Measurements from ENCODE around the gene SOAT1.
A peak's percentile ranks its signal among the peaks of the same experiment; 100 is the strongest.
"Not testable (repeated sequence)": the region's sequence is repeated elsewhere in the genome, so short reads cannot be mapped to it uniquely, and the experiment has no call there.

SOAT1 gene

GRCh38 chr1:179353546-179353945, 59.9 kb downstream of the SOAT1 start:
- no peak for DNase-seq (ENCODE audit: low spot score)

GRCh38 chr1:179361631-179362030, 68.0 kb downstream of the SOAT1 start:
- not testable (repeated sequence) for DNase-seq (ENCODE audit: low spot score)

GRCh38 chr1:179365342-179366092, 71.9 kb downstream of the SOAT1 start, which contains the start of gene AXDND1:
Gene AXDND1, plus strand, starts transcription at chr1:179365971. Its CDS starts 539 bp downstream, at chr1:179366510.
- peak; percentile 81 for DNase-seq (ENCODE audit: low spot score)

- no peak for DNase-seq (ENCODE audit: low spot score)
Observed at GRCh38 chr1:179366093-179366800, 72.7 kb downstream of the SOAT1 start.

GRCh38 chr1:179369751-179370341, 76.2 kb downstream of the SOAT1 start:
- peak; percentile 80 for DNase-seq (ENCODE audit: low spot score)

GRCh38 chr1:179372160-179372559, 78.6 kb downstream of the SOAT1 start:
- DNase-seq (ENCODE audit: low spot score): no peak

GRCh38 chr1:179376223-179376622, 82.6 kb downstream of the SOAT1 start:
- no peak for DNase-seq (ENCODE audit: low spot score)

GRCh38 chr1:179380299-179380698, 86.7 kb downstream of the SOAT1 start:
- DNase-seq (ENCODE audit: low spot score): no peak

- no peak for DNase-seq (ENCODE audit: low spot score)
Observed at GRCh38 chr1:179384027-179384426, 90.4 kb downstream of the SOAT1 start.

- no peak for DNase-seq (ENCODE audit: low spot score)
Observed at GRCh38 chr1:179385510-179385909, 91.9 kb downstream of the SOAT1 start.

- DNase-seq (ENCODE audit: low spot score): no peak
Observed at GRCh38 chr1:179393721-179394120, 100.1 kb downstream of the SOAT1 start.

- not testable (repeated sequence) for DNase-seq (ENCODE audit: low spot score)
Observed at GRCh38 chr1:179399399-179399798, 105.8 kb downstream of the SOAT1 start.

Measured in hematopoietic multipotent progenitor cell treated with erythropoietin and hydrocortisone succinate and interleukin-3 and kit ligand, for 15 days (in vitro differentiated cells).